GM10248 (cell line): Measurements from ENCODE around the gene TMEM219.

Source experiments
- CTCF ChIA-PET: fragments of 300-600 bp; sonication (Branson Sonifier 250); formaldehyde crosslinking; extraction: SDS; loops from one replicate; lab custom pipeline; 2021; ENCODE audit warnings: antibody characterized with exemption; lab: Yijun Ruan, JAX
- POLR2A ChIA-PET: fragments of 350-650 bp; sonication (Branson Sonifier 250); formaldehyde crosslinking; extraction: SDS; loops from one replicate; lab custom pipeline; 2020; ENCODE audit warnings: antibody characterized with exemption; lab: Yijun Ruan, JAX
- DNase-seq: peaks from one replicate; pipeline ENCODE4 v3.0.0; 2012; ENCODE audit errors: extremely low spot score
- CTCF ChIP-seq: IDR thresholded peaks from 2 replicates; pipeline ENCODE4 v1.5.1; 2012; ENCODE audit warnings: mild to moderate bottlenecking, low read depth; ENCODE audit errors: extremely low read depth, missing control alignments, control extremely low read depth

TMEM219 gene

GRCh38 chr16:29989111-29989858, 27.4 kb downstream of the TMEM219 start:
- no peak for DNase-seq
- POLR2A ChIA-PET: interaction anchor here (0.8 to 1.2 kb wide), 2 partner anchors 13 to 16 kb away, joined by 3 to 5 read pairs; partner anchors contain the start of gene TAOK2
- CTCF ChIA-PET: interaction anchor here (1.0 to 5.7 kb wide), 2 partner anchors 15 to 141 kb away, joined by 4 to 25 read pairs; partner anchors contain the start of gene TAOK2
- no peak for TF ChIP-seq CTCF

GRCh38 chr16:29990034-29990433, 28.2 kb downstream of the TMEM219 start:
- ChIA-PET CTCF (interaction anchor here (5.7 kb wide), 1 partner anchor 15 kb away, joined by 25 read pairs; the partner anchor contains the start of gene TAOK2), POLR2A (interaction anchor here (1.2 kb wide), 1 partner anchor 16 kb away, joined by 3 read pairs; the partner anchor contains the start of gene TAOK2)
- DNase-seq: no peak
- TF ChIP-seq CTCF: no peak

GRCh38 chr16:29990883-29991570, 29.1 kb downstream of the TMEM219 start:
- DNase-seq: no peak
- ChIA-PET POLR2A (interaction anchor here (1.3 kb wide), 1 partner anchor 18 kb away, joined by 4 read pairs; no protein-coding TSS in a partner anchor), CTCF (no interaction called here)
- TF ChIP-seq CTCF: no peak

- no peak for DNase-seq
- ChIA-PET CTCF (no interaction called here), POLR2A (interaction anchor here (0.5 to 1.3 kb wide), 2 partner anchors 18 to 31 kb away, joined by 4 to 8 read pairs; no protein-coding TSS in a partner anchor)
- TF ChIP-seq CTCF: no peak
Measured at GRCh38 chr16:29991571-29991904, 29.7 kb downstream of the TMEM219 start.

- POLR2A ChIA-PET: no interaction called here
- DNase-seq: no peak
- TF ChIP-seq CTCF: no peak
- CTCF ChIA-PET: interaction anchor here (1.5 to 2.0 kb wide), 2 partner anchors 19 to 176 kb away, joined by 3 to 8 read pairs; partner anchors contain the start of gene TAOK2
Measured at GRCh38 chr16:29992344-29992967, 30.6 kb downstream of the TMEM219 start.
